C4-2B (cell line): Measurements from ENCODE around the gene ITPR1.

ENCODE experiments used
- H3K27ac ChIP-seq: fragments of 450-650 bp; 2 replicates; pipeline ENCODE4 v1.5.1; 2017
- CTCF ChIP-seq: fragments of 450-650 bp; conservative IDR thresholded peaks from 2 replicates; pipeline ENCODE4 v1.5.1; 2017; ENCODE audit warnings: mild to moderate bottlenecking
- ZFX ChIP-seq: fragments of 450-650 bp; IDR thresholded peaks from 2 replicates; pipeline ENCODE4 v1.6.1; 2017

The ITPR1 gene

GRCh38 chr3:4716266-4716665, 223.1 kb downstream of the ITPR1 start:
- H3K27ac ChIP-seq = no peak overlapping the region
- TF ChIP-seq CTCF (no peak), ZFX (no peak)

- H3K27ac ChIP-seq = no peak overlapping the region
- no peak for TF ChIP-seq CTCF
- TF ChIP-seq ZFX = no peak
Measured at GRCh38 chr3:4716706-4717362, 223.7 kb downstream of the ITPR1 start.

- H3K27ac ChIP-seq = no peak overlapping the region
- TF ChIP-seq ZFX = no peak
- TF ChIP-seq CTCF = no peak
Measured at GRCh38 chr3:4717363-4717740, 224.2 kb downstream of the ITPR1 start.

- TF ChIP-seq CTCF (no peak), ZFX (no peak)
- H3K27ac ChIP-seq = no peak overlapping the region
Measured at GRCh38 chr3:4718179-4718736, 225.1 kb downstream of the ITPR1 start.

GRCh38 chr3:4719046-4719501, 225.9 kb downstream of the ITPR1 start:
- TF ChIP-seq ZFX = no peak
- TF ChIP-seq CTCF = no peak
- no peak overlapping the region; the same call in 1 of the 2 replicates for H3K27ac ChIP-seq

GRCh38 chr3:4720316-4721075, 227.3 kb downstream of the ITPR1 start:
- TF ChIP-seq CTCF (peak; percentile 57), ZFX (no peak)
- peak overlapping the region; percentile 15; the same call in 1 of the 2 replicates for H3K27ac ChIP-seq

- TF ChIP-seq ZFX (no peak), CTCF (no peak)
- no peak overlapping the region for H3K27ac ChIP-seq
Measured at GRCh38 chr3:4721511-4721911, 228.4 kb downstream of the ITPR1 start.
